Ascending aorta (tissue), 2 donors: ENCODE measurements around the gene EIF4G3. TPM values are rescaled to one million over a fixed set of nuclear protein-coding genes. Genes with fewer than 3 reads are reported as not detected.

Experiments used
- DNase-seq, 2 donors: peaks; one replicate each; pipeline ENCODE4 v3.0.0-alpha.2; 2019; ENCODE audit warnings: low spot score in 2 of 2
- H3K27ac ChIP-seq, 2 donors: fragments of 200-600 bp; sonication (generic); one replicate each; pipeline ENCODE4 v1.5.1; 2016 to 2017; ENCODE audit warnings: mild to moderate bottlenecking in 1 of 2
- H3K27me3 ChIP-seq: fragments of 200-600 bp; sonication (generic); one replicate; pipeline ENCODE4 v1.5.1; 2017
- H3K36me3 ChIP-seq, 2 donors: fragments of 200-600 bp; sonication (generic); one replicate each; pipeline ENCODE4 v1.5.1; 2016
- H3K4me1 ChIP-seq, 2 donors: fragments of 200-600 bp; sonication (generic); one replicate each; pipeline ENCODE4 v1.5.1; 2016 to 2017; ENCODE audit warnings: mild to moderate bottlenecking in 1 of 2
- H3K4me3 ChIP-seq, 2 donors: fragments of 200-600 bp; sonication (generic); one replicate each; pipeline ENCODE4 v1.5.1; 2016 to 2017; ENCODE audit warnings: mild to moderate bottlenecking in 1 of 2
- H3K9me3 ChIP-seq, 2 donors: fragments of 200-600 bp; sonication (generic); one replicate each; pipeline ENCODE4 v1.5.1; 2016
- intact Hi-C: fragments of 100-400 bp; cut with DNase I; formaldehyde crosslinking; loops from one replicate; pipeline ENCODE4 v1.15.1; 2023
- total RNA-seq: library from RNA; depleted of rRNA; stranded (reverse); fragments of >200 nt; gene quantifications from one replicate; pipeline ENCODE4 v1.1.0, GENCODE V29; 2016
- TF ChIP-seq, protein P1 (sequence below), 3 experiments: fragments of 200-600 bp in 2 of 3; fragments of 450-650 bp in 1 of 3; sonication (generic) in 2 of 3; IDR thresholded peaks; one replicate each; pipeline ENCODE4 v1.5.1; 2016 to 2019; ENCODE audit warnings: antibody characterized with exemption in 3 of 3, mild to moderate bottlenecking in 1 of 3, moderate library complexity in 1 of 3

EIF4G3 gene
- total RNA-seq, 1 donor from 2014 or later: 33.7 TPM

DNA sequence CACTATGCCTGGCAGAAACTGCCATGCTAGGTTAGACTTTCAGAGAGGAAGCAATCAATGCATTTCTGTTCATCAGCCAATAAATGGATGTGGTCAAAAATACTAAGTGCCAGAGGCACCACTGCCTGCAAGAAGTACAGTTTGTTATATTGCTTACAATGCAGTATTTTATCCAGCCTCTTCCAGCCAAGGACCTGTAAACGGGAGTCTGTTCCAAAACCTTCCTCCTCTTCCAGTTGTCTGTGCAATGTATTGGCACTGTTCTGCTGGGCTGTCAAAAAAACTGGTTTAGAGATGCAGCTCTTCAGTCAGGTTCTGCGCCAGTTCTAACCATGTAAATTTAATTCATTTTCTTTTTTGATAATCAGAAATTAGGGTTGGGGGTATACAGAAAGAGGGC is 175.7 kb downstream of the EIF4G3 start:
- no peak overlapping the region for H3K27ac ChIP-seq
- no peaks in the 10 kb centered on the region for H3K36me3 ChIP-seq
- H3K9me3 ChIP-seq: no peaks in the 10 kb centered on the region
- no peak for DNase-seq
- intact Hi-C loops: no loop called here
- H3K4me1 ChIP-seq: peaks cover 0 to 6% of the 10 kb centered on the region in 2 donors
- H3K4me3 ChIP-seq: no peak overlapping the region
- no peaks in the 10 kb centered on the region for H3K27me3 ChIP-seq
- TF ChIP-seq, protein P1, sequence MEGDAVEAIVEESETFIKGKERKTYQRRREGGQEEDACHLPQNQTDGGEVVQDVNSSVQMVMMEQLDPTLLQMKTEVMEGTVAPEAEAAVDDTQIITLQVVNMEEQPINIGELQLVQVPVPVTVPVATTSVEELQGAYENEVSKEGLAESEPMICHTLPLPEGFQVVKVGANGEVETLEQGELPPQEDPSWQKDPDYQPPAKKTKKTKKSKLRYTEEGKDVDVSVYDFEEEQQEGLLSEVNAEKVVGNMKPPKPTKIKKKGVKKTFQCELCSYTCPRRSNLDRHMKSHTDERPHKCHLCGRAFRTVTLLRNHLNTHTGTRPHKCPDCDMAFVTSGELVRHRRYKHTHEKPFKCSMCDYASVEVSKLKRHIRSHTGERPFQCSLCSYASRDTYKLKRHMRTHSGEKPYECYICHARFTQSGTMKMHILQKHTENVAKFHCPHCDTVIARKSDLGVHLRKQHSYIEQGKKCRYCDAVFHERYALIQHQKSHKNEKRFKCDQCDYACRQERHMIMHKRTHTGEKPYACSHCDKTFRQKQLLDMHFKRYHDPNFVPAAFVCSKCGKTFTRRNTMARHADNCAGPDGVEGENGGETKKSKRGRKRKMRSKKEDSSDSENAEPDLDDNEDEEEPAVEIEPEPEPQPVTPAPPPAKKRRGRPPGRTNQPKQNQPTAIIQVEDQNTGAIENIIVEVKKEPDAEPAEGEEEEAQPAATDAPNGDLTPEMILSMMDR (IDR thresholded peaks at IDR 0.05): no peak

GRCh38 chr1:21000245-21000594 is 176.5 kb downstream of the EIF4G3 start:
- no peak overlapping the region for H3K4me3 ChIP-seq
- no peak for DNase-seq
- TF ChIP-seq, protein P1 (IDR thresholded peaks at IDR 0.05): no peak
- no peak overlapping the region for H3K27ac ChIP-seq
- no peaks in the 10 kb centered on the region for H3K36me3 ChIP-seq
- peaks cover 0 to 2% of the 10 kb centered on the region in 2 donors for H3K4me1 ChIP-seq
- H3K27me3 ChIP-seq: no peaks in the 10 kb centered on the region
- intact Hi-C loops: no loop called here
- no peaks in the 10 kb centered on the region for H3K9me3 ChIP-seq

DNA sequence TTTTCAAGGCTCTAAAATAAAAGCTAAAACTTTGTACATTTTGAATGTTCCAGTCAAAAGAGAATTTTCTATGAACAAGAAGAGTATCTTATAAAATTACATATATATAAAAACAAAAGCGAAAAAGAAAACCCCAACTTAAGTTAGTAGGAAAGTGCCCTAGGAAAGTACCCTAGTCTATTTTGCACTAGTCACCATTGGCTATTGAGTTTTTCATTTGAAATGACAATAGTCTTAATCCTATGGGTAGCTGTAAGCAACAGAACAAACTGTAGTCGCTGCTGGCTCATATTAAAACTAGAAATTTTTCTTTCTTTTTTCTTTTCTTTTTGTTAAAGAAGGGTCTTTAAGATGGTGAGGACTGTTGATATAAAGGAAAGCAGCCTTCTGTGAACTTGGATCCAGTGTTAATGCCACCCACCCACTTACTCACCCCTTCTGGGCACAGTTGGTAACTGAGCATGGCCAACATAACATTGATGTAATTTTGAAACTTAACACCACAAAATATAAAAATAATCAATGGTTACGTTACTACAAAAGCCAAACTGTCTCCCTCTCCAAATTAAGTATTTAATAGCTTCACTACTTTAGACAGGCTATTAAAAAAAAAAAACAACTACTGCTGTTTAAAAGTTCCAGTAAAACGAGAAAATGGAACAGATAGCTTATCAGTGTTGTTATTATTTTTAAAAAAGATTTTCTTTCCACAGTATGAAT is 177.0 kb downstream of the EIF4G3 start:
- Histone ChIP-seq H3K36me3 (no peaks in the 10 kb centered on the region), H3K4me1 (no peaks in the 10 kb centered on the region), H3K9me3 (no peaks in the 10 kb centered on the region), H3K4me3 (no peak overlapping the region), H3K27me3 (no peaks in the 10 kb centered on the region), H3K27ac (no peak overlapping the region)
- intact Hi-C loops: loop anchor here (10.0 kb wide), 1 partner anchor 305 kb away; no protein-coding TSS in a partner anchor
- no peak for DNase-seq
- TF ChIP-seq, protein P1 (IDR thresholded peaks at IDR 0.05): no peak

DNA sequence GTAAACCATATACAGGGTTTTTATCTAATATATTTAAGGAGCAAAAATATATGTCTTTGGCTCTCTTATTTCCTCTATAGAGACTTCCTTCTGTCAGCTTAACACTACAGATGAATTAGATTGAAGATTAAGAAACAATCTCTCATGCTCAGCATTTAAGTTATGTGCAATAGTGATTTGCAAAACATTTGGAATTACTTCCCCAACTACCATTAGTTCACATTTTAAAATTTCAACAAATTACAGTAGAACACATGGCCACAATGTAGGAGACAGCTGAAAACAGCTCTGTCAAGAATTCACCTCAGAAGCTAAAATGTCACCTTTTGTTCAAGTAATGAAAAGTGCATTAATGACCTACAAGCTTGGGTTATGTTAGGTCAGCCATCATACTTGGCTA is 177.9 kb downstream of the EIF4G3 start:
- TF ChIP-seq, protein P1 (IDR thresholded peaks at IDR 0.05): no peak
- no peak overlapping the region for H3K4me3 ChIP-seq
- no peaks in the 10 kb centered on the region for H3K27me3 ChIP-seq
- no peaks in the 10 kb centered on the region for H3K9me3 ChIP-seq
- no peaks in the 10 kb centered on the region for H3K36me3 ChIP-seq
- no peaks in the 10 kb centered on the region for H3K4me1 ChIP-seq
- DNase-seq: no peak
- intact Hi-C loops: loop anchor here (10.0 kb wide), 1 partner anchor 304 kb away; no protein-coding TSS in a partner anchor
- no peak overlapping the region for H3K27ac ChIP-seq

- H3K27ac ChIP-seq: no peak overlapping the region
- no peaks in the 10 kb centered on the region for H3K4me1 ChIP-seq
- H3K4me3 ChIP-seq: no peak overlapping the region
- no peak for DNase-seq
- H3K9me3 ChIP-seq: no peaks in the 10 kb centered on the region
- intact Hi-C loops: loop anchor here (10.0 kb wide), 1 partner anchor 303 kb away; no protein-coding TSS in a partner anchor
- H3K36me3 ChIP-seq: no peaks in the 10 kb centered on the region
- H3K27me3 ChIP-seq: no peaks in the 10 kb centered on the region
- TF ChIP-seq, protein P1 (IDR thresholded peaks at IDR 0.05): no peak
Observed at GRCh38 chr1:20997602-20998224, 179.0 kb downstream of the EIF4G3 start.
